Left ventricle myocardium inferior (tissue), 1 donor: Measurements from ENCODE around the gene PGAP6. TPM values are rescaled to one million over a fixed set of nuclear protein-coding genes. Genes with fewer than 3 reads are reported as not detected.
"Not testable (repeated sequence)": the region's sequence is repeated elsewhere in the genome, so short reads cannot be mapped to it uniquely, and the experiment has no call there.

Experiments
- DNase-seq: peaks from one replicate; pipeline ENCODE4 v3.0.0-alpha.2; 2020
- H3K27ac ChIP-seq: fragments of 200-600 bp; replicated peaks from 2 replicates; pipeline ENCODE4 v1.8.0; 2021
- H3K27me3 ChIP-seq: fragments of 200-600 bp; 2 replicates; pipeline ENCODE4 v1.8.0; 2021; ENCODE audit warnings: low read depth
- H3K36me3 ChIP-seq: fragments of 200-600 bp; 2 replicates; pipeline ENCODE4 v1.8.0; 2021
- H3K4me1 ChIP-seq: fragments of 200-600 bp; 2 replicates; pipeline ENCODE4 v1.8.0; 2021
- H3K4me3 ChIP-seq: fragments of 200-600 bp; 2 replicates; pipeline ENCODE4 v1.8.0; 2021; ENCODE audit warnings: mild to moderate bottlenecking, moderate library complexity
- H3K9me3 ChIP-seq: fragments of 200-600 bp; replicated peaks from 2 replicates; pipeline ENCODE4 v1.8.0; 2021
- intact Hi-C: fragments of 100-400 bp; cut with micrococcal nuclease; formaldehyde crosslinking; loops from one replicate; pipeline ENCODE4 v1.11.0; 2022
- total RNA-seq: library from RNA; stranded (reverse); fragmentation: NEBNext Ultra II Directional; extraction: Animal tissue kit (Norgen Biotek cat#: 25700); gene quantifications from one replicate; pipeline ENCODE4 v1.2.1, GENCODE V29; 2021
- TF ChIP-seq, protein P1 (sequence below): fragments of 200-600 bp; IDR thresholded peaks from 2 replicates; pipeline ENCODE4 v1.8.0; 2021; ENCODE audit warnings: antibody characterized with exemption, mild to moderate bottlenecking, borderline replicate concordance
- donor health status: DM: no; HTN: yes; CAD: no; lungs with severe emphysema.

The PGAP6 gene
- total RNA-seq, 1 donor from 2014 or later, result 30.4 TPM

DNA sequence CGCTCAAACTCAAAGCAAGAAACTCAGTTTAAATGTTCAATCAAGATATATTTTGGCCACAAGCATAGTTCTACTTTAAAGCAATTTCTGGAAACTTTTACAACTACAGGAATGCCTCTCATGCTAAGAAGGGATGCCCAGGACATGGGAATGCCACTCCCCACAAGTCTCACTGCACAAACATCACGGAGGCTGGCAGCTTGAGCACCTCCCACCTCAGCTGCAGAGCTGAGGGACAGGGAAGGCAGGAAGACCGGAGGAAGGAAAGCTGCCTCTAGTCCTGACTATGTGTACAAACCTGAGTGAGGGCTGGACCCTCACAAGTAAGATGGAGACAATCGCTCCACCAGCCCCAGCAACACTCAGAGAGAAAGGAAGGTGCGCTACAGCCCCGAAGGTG lies 34.6 kb downstream of the PGAP6 start:
- DNase-seq, result no peak
- H3K4me3 ChIP-seq, result no peak overlapping the region
- intact Hi-C loops, result no loop called here
- no peaks in the 10 kb centered on the region for H3K9me3 ChIP-seq
- H3K4me1 ChIP-seq, result peaks cover 27% of the 10 kb centered on the region
- no peaks in the 10 kb centered on the region for H3K27me3 ChIP-seq
- H3K27ac ChIP-seq, result no peak overlapping the region
- TF ChIP-seq, protein P1, sequence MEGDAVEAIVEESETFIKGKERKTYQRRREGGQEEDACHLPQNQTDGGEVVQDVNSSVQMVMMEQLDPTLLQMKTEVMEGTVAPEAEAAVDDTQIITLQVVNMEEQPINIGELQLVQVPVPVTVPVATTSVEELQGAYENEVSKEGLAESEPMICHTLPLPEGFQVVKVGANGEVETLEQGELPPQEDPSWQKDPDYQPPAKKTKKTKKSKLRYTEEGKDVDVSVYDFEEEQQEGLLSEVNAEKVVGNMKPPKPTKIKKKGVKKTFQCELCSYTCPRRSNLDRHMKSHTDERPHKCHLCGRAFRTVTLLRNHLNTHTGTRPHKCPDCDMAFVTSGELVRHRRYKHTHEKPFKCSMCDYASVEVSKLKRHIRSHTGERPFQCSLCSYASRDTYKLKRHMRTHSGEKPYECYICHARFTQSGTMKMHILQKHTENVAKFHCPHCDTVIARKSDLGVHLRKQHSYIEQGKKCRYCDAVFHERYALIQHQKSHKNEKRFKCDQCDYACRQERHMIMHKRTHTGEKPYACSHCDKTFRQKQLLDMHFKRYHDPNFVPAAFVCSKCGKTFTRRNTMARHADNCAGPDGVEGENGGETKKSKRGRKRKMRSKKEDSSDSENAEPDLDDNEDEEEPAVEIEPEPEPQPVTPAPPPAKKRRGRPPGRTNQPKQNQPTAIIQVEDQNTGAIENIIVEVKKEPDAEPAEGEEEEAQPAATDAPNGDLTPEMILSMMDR, result no peak
- H3K36me3 ChIP-seq, result peaks cover 23% of the 10 kb centered on the region

DNA sequence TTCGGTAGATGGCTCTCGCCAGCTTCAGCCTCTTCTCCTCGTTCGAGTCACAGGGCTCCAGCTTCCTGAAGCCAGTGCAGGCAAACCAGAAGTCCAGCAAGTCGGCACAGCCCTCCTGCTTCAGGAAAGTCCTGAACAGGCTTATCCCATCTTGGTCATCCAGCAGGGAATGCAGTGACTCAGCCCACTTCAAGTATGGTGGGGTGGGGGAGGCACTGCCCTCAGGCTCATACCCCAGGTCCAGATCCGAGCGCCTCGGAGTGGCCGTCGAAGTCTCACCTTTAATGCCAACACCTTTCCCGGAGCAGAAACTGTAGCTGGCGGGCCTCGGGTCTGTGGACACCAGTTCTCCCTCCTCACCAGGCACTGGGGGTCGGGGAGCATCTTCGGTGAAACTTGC lies 35.2 kb downstream of the PGAP6 start:
- intact Hi-C loops, result no loop called here
- Histone ChIP-seq H3K36me3 (peaks cover 23% of the 10 kb centered on the region), H3K9me3 (no peaks in the 10 kb centered on the region), H3K27ac (no peak overlapping the region), H3K4me3 (no peak overlapping the region), H3K4me1 (peaks cover 23% of the 10 kb centered on the region), H3K27me3 (no peaks in the 10 kb centered on the region)
- no peak for DNase-seq
- TF ChIP-seq, protein P1, result no peak

DNA sequence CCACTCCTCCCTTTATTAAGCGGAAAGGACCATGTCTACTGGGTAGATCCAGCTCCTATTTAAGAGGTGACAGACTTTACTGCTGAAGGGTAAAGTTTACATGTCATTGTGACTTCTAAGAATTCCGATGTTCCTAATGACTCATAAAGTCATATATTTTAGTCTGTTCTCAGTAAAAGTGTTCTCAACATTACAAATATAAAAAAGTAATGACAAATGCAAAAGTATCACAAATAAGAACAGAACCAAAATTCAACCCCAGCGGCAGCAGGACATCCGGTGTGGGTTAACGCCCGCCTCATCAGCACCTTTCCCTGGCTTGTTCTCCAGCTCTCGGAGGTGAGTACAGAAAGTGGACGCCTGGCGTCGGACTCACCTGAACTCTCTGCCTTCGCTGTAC lies 36.0 kb downstream of the PGAP6 start:
- intact Hi-C loops, result no loop called here
- no peaks in the 10 kb centered on the region for H3K27me3 ChIP-seq
- DNase-seq, result no peak

DNA sequence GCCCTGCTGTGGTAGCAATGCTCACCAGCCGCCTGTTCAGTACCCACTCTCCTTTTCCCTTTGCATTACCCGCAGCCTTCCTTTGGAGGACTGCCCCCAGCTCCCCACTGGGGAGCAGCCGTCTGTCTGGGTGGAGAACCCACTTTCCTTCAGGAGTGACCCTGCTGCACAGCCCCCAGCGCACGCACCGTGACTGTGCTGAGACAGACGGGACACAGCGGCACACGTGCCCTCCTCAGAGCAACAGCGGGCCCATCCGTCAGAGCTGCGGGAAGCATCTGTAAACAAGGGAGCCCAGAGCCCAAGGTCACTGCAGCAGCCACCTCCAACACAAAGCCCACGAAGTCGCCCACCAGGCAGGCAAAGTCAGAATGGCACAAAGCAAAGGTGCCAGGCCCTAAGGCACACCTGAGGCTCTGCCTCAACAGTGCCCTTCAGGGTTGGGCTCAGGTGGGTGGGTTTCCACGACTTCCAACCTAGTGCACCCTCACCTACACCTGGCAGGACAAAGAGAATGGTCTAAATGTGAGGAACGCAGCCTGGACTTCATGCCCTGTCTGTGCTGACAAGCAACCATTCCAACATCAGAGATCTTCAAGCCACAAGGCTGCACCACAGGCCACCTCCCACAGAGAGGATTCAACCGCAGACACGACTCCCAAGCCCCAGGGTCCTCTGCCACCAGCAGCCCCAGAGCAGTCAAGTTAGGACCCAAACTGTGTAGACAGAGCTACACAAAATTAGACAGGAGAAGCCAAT lies 39.1 kb downstream of the PGAP6 start:
- Histone ChIP-seq H3K9me3 (no peaks in the 10 kb centered on the region), H3K27ac (no peak overlapping the region), H3K4me1 (peaks cover 28% of the 10 kb centered on the region), H3K27me3 (no peaks in the 10 kb centered on the region), H3K36me3 (peaks cover 23% of the 10 kb centered on the region), H3K4me3 (no peak overlapping the region)
- intact Hi-C loops, result no loop called here
- no peak for DNase-seq
- TF ChIP-seq, protein P1, result no peak

More for the DNA sequence above, 36.0 kb downstream of the PGAP6 start:
- H3K9me3 ChIP-seq, result no peaks in the 10 kb centered on the region
- peaks cover 18% of the 10 kb centered on the region for H3K4me1 ChIP-seq
- peaks cover 23% of the 10 kb centered on the region for H3K36me3 ChIP-seq
- no peak overlapping the region for H3K4me3 ChIP-seq
- H3K27ac ChIP-seq, result no peak overlapping the region
- TF ChIP-seq, protein P1, result no peak

DNA sequence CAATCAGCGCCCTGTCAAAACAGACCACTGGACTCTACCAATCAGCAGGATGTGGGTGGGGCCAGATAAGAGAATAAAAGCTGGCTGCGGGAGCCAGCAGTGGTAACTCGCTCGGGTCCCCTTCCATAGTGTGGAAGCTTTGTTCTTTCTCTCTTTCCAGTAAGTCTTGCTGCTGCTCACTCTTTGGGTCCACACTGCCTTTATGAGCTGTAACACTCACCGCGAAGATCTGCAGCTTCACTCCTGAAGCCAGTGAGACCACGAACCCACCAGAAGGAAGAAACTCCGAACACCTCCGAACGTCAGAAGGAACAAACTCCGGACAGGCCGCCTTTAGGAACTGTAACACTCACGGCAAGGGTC lies 39.8 kb downstream of the PGAP6 start:
- intact Hi-C loops, DNase-seq, H3K27ac ChIP-seq, H3K4me3 ChIP-seq, H3K27me3 ChIP-seq, H3K9me3 ChIP-seq: not testable (repeated sequence)
- Histone ChIP-seq H3K4me1 (peaks cover 24% of the 10 kb centered on the region), H3K36me3 (peaks cover 23% of the 10 kb centered on the region)

DNA sequence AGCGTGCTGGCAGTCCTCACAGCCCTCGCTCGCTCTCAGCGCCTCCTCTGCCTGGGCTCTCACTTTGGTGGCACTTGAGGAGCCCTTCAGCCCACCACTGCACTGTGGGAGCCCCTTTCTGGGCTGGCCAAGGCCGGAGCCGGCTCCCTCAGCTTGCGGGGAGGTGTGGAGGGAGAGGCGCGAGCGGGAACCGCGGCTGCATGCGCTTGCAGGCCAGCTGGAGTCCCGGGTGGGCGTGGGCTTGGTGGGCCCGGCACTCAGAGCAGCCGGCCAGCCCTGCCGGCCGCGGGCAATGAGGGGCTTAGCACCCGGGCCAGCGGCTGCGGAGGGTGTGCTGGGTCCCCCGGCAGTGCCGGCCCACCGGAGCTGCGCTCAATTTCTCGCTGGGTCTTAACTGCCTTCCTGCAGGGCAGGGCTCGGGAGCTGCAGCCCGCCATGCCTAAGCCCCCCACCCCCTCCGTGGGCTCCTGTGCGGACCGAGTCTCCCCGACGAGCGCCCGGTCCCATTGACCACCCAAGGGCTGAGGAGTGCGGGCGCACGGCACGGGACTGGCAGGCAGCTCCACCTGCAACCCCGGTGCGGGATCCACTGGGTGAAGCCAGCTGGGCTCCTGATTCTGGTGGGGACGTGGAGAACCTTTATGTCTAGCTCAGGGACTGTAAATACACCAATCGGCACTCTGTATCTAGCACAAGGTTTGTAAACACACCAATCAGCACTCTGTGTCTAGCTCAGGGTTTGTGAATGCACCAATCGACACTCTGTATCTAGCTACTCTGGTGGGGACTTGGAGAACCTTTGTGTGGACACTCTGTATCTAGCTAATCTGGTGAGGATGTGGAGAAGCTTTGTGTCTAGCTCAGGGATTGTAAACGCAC lies 40.4 kb downstream of the PGAP6 start:
- intact Hi-C loops, result not testable (repeated sequence)

More for the DNA sequence above, 40.4 kb downstream of the PGAP6 start:
- H3K4me3 ChIP-seq, H3K27ac ChIP-seq, H3K27me3 ChIP-seq, DNase-seq, H3K9me3 ChIP-seq: not testable (repeated sequence)
- Histone ChIP-seq H3K36me3 (peaks cover 20% of the 10 kb centered on the region), H3K4me1 (peaks cover 20% of the 10 kb centered on the region)
